ENCODE measurements around the gene SCNN1A.

GRCh38 chr12:6324936-6325750, 50.2 kb downstream of the SCNN1A start:
- TF ChIP-seq CTCF (IDR thresholded peaks at IDR 0.05) (no peak), POLR2A (IDR thresholded peaks at IDR 0.05) (no peak)

Measured in thyroid gland (tissue), 4 donors.